Measurements from ENCODE around the gene COL24A1. TPM values are rescaled to one million over a fixed set of nuclear protein-coding genes. Genes with fewer than 3 reads are reported as not detected.
A peak's percentile ranks its signal among the peaks of the same experiment; 100 is the strongest.

Gene COL24A1
- polyA plus RNA-seq, 1 experiment = 2.2 TPM

DNA sequence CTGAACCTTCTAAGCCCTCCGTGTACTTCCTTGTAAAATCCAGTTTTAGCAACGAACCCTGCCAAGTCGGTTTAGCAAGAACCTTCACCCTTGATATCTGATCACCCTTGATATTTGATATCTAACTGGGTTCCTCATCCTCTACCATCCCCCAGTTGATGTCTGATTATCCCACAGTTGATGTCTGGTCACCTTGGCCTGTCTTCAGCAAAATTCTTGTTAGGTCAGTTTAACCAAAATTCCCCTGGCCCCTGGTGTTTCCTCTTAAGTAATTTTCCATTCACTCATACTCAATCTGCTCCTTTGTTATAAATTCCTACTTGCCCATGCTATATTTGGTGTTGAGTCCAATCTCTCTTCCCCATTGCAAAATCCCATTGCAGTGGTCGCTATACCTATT, 333.9 kb downstream of the COL24A1 start:
- ChIA-PET POLR2A (no interaction called here), CTCF (no interaction called here)
- Histone ChIP-seq H3K27me3 (ENCODE audit: control insufficient read depth, insufficient read depth, low read length) (no peaks in the 10 kb centered on the region), H3K4me3 (ENCODE audit: low read depth, low read length) (no peak overlapping the region), H3K9me3 (ENCODE audit: control insufficient read depth, insufficient read depth, low read length) (no peaks in the 10 kb centered on the region), H3K27ac (ENCODE audit: low read depth, low read length) (no peak overlapping the region)
- TF ChIP-seq CTCF (IDR thresholded peaks at IDR 0.05; ENCODE audit: low read depth, low read length) = no peak
- DNase-seq (ENCODE audit: low read depth, low spot score) = no peak

DNA sequence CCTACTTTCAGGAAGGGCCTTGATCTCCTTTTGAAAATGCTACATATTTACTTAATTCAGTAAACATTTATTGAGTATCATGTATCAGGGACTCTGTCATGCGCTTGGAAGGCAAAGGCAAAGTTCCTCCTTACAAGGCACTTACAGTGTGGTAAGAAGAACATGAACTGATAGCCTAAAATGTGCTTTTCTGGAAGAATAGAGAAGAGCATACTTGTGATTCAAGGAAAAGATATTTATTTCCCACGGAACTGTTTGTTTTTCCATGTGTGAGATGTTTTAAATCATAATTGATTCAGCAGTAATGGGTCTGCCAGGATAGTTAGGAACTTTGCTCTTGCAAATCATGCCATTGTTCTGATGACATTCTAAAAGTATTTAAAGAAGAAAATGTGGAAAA, 338.2 kb downstream of the COL24A1 start:
- Histone ChIP-seq H3K9me3 (ENCODE audit: control insufficient read depth, insufficient read depth, low read length) (no peaks in the 10 kb centered on the region), H3K27ac (ENCODE audit: low read depth, low read length) (no peak overlapping the region), H3K27me3 (ENCODE audit: control insufficient read depth, insufficient read depth, low read length) (no peaks in the 10 kb centered on the region), H3K4me3 (ENCODE audit: low read depth, low read length) (no peak overlapping the region)
- no peak for TF ChIP-seq CTCF (IDR thresholded peaks at IDR 0.05; ENCODE audit: low read depth, low read length)
- DNase-seq (ENCODE audit: low read depth, low spot score) = peak; percentile 36
- ChIA-PET POLR2A (no interaction called here), CTCF (interaction anchor here (1.2 kb wide), 1 partner anchor 66 kb away, joined by 3 read pairs; no protein-coding TSS in a partner anchor)

DNA sequence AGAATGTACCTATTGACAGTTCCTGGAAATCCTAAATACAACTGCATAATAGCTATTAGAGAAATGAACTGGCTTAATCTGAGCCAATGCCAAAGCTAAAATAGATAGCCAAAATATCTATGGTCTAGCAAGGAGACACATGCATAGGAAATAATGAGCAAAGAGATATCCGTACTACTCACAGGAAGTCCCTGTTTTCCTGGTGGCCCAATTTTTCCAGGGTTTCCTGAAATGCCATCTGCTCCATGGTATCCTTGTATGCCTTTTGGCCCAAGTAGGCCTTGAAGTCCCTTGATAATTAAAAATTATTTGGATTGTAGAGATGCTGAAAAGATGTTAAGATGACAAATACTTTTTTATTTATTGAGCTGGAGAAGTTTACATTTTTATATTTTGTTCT, 340.0 kb downstream of the COL24A1 start:
- no peak for TF ChIP-seq CTCF (IDR thresholded peaks at IDR 0.05; ENCODE audit: low read depth, low read length)
- Histone ChIP-seq H3K9me3 (ENCODE audit: control insufficient read depth, insufficient read depth, low read length) (no peaks in the 10 kb centered on the region), H3K27ac (ENCODE audit: low read depth, low read length) (no peak overlapping the region), H3K27me3 (ENCODE audit: control insufficient read depth, insufficient read depth, low read length) (no peaks in the 10 kb centered on the region), H3K4me3 (ENCODE audit: low read depth, low read length) (no peak overlapping the region)
- no peak for DNase-seq (ENCODE audit: low read depth, low spot score)
- ChIA-PET POLR2A (interaction anchor here (0.7 kb wide), 1 partner anchor 18 kb away, joined by 9 read pairs; no protein-coding TSS in a partner anchor), CTCF (no interaction called here)

GRCh38 chr1:85815906-85816305, 340.7 kb downstream of the COL24A1 start:
- Histone ChIP-seq H3K27ac (ENCODE audit: low read depth, low read length) (no peak overlapping the region), H3K27me3 (ENCODE audit: control insufficient read depth, insufficient read depth, low read length) (no peaks in the 10 kb centered on the region), H3K9me3 (ENCODE audit: control insufficient read depth, insufficient read depth, low read length) (no peaks in the 10 kb centered on the region), H3K4me3 (ENCODE audit: low read depth, low read length) (no peak overlapping the region)
- no peak for DNase-seq (ENCODE audit: low read depth, low spot score)
- no peak for TF ChIP-seq CTCF (IDR thresholded peaks at IDR 0.05; ENCODE audit: low read depth, low read length)
- ChIA-PET CTCF (no interaction called here), POLR2A (no interaction called here)

DNA sequence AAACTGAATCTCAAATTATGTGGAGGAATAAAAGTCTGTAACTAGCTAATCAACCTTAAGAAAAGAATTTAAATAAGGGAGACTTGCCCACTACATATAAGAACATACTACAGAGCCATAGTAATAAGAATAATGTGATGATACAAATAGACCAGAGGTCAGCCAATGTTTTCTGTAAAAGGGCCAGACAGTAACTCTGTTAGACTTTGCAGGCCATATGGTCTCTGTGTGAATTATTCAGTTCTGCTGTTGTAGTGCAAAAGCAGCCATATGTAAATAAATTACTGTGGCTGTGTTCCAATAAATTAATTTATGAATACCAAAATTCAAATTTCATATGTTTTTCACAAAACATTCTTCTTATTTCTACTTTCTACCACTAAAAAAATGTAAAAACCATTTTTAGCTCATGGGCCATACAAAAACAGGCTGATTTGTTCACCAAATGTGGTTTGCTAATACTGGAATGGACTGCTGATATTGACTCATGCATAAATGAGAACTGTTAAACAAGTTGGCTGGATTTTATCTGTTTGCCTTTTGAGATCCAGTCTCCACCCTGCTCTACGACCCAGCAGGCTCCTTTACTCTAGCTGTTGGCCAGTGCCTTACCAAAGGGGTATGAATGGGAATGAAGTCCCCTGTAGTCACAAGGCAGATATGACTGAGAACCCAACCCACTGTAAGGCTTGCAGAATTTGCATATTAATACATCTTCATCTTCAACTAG, 350.2 kb downstream of the COL24A1 start:
- ChIA-PET CTCF (no interaction called here), POLR2A (no interaction called here)
- no peak overlapping the region for H3K27ac ChIP-seq (ENCODE audit: low read depth, low read length)
- peaks cover 4% of the 10 kb centered on the region; the same call in 1 of the 2 replicates for H3K9me3 ChIP-seq (ENCODE audit: control insufficient read depth, insufficient read depth, low read length)
- DNase-seq (ENCODE audit: low read depth, low spot score) = no peak
- no peak overlapping the region for H3K4me3 ChIP-seq (ENCODE audit: low read depth, low read length)
- no peak for TF ChIP-seq CTCF (IDR thresholded peaks at IDR 0.05; ENCODE audit: low read depth, low read length)
- no peaks in the 10 kb centered on the region for H3K27me3 ChIP-seq (ENCODE audit: control insufficient read depth, insufficient read depth, low read length)
